Endothelial cell of umbilical vein (primary cell): Measurements from ENCODE around the gene MFAP2. TPM values are rescaled to one million over a fixed set of nuclear protein-coding genes. Genes with fewer than 3 reads are reported as not detected.
A peak's percentile ranks its signal among the peaks of the same experiment; 100 is the strongest.

Experiments used
- BruUV-seq: library from RNA; stranded (reverse); fragments of 400-500 nt; replicated peaks from 2 replicates; lab custom pipeline; 2021; lab: Mats Ljungman, UMichigan
- CTCF ChIA-PET: fragments of 300-600, 350-600 bp; sonication (Branson Sonifier 250); formaldehyde crosslinking; loops from one replicate; lab custom pipeline; 2021; ENCODE audit warnings: antibody characterized with exemption, inconsistent platforms; lab: Charles Lee
- POLR2A ChIA-PET: fragments of 300-600, 350-600 bp; sonication (Branson Sonifier 250); formaldehyde crosslinking; loops from one replicate; lab custom pipeline; 2021; ENCODE audit warnings: antibody characterized with exemption, inconsistent platforms; lab: Charles Lee
- DNase-seq: peaks from one replicate; pipeline ENCODE4 v3.0.0-alpha.2; 2011; ENCODE audit warnings: low read depth, low spot score
- FAIRE-seq: peaks from 2 replicates; lab custom pipeline; 2011; peaks lifted over from hg19 to GRCh38; lab: Jason Lieb, UNC
- H2AFZ ChIP-seq: 2 replicates; pipeline ENCODE4 v1.6.0; 2012; ENCODE audit warnings: low read depth, low read length, control low read depth, inconsistent platforms
- H3K27ac ChIP-seq: 2 replicates; pipeline ENCODE4 v1.5.1; 2011; ENCODE audit warnings: low read depth, mild to moderate bottlenecking, control low read depth, low read length, moderate library complexity; ENCODE audit not compliant: insufficient read depth
- H3K27me3 ChIP-seq, 2 experiments: 2 replicates each; pipeline versions ENCODE4 v1.6.0 to v1.6.1; 2011; ENCODE audit warnings: low read length in 2 of 2, mixed read lengths in 1 of 2; ENCODE audit not compliant: control insufficient read depth in 2 of 2, insufficient read depth in 2 of 2
- H3K36me3 ChIP-seq, 2 experiments: 2 replicates in 1 of 2; 3 replicates in 1 of 2; pipeline ENCODE4 v1.5.1; 2011; ENCODE audit warnings: low read length in 2 of 2, mild to moderate bottlenecking in 1 of 2, moderate library complexity in 1 of 2; ENCODE audit not compliant: control insufficient read depth in 2 of 2, insufficient read depth in 2 of 2; ENCODE audit errors: extremely low read depth in 1 of 2
- H3K4me1 ChIP-seq: 3 replicates; pipeline ENCODE4 v1.5.1; 2011; ENCODE audit warnings: mild to moderate bottlenecking, low read length; ENCODE audit not compliant: control insufficient read depth, insufficient read depth; ENCODE audit errors: extremely low read depth
- H3K4me2 ChIP-seq: 2 replicates; pipeline ENCODE4 v1.6.1; 2011; ENCODE audit warnings: low read length, control low read depth, mixed read lengths; ENCODE audit not compliant: insufficient read depth
- H3K4me3 ChIP-seq, 3 experiments: fragments of 200-600 bp in 1 of 3; sonication (generic), shearing (Covaris generic) in 1 of 3; replicated peaks in 1 of 3; 2 replicates each; pipeline ENCODE4 v1.5.1; 2011 to 2016; ENCODE audit warnings: control low read depth in 3 of 3, low read length in 3 of 3, mild to moderate bottlenecking in 2 of 3, inconsistent platforms in 1 of 3, low read depth in 1 of 3, moderate library complexity in 1 of 3; ENCODE audit not compliant: insufficient read depth in 1 of 3
- H3K79me2 ChIP-seq: 2 replicates; pipeline ENCODE4 v1.6.0; 2012; ENCODE audit warnings: low read length, inconsistent platforms; ENCODE audit not compliant: control insufficient read depth, insufficient read depth
- H3K9ac ChIP-seq: replicated peaks from 2 replicates; pipeline ENCODE3; 2011; ENCODE audit warnings: low read length, control low read depth; ENCODE audit not compliant: insufficient read depth; ENCODE audit errors: extremely low read depth
- H3K9me1 ChIP-seq: replicated peaks from 3 replicates; pipeline ENCODE4 v1.6.0; 2011; ENCODE audit warnings: mild to moderate bottlenecking, low read length; ENCODE audit not compliant: control insufficient read depth, insufficient read depth; ENCODE audit errors: extremely low read depth
- H3K9me3 ChIP-seq: replicated peaks from 2 replicates; pipeline ENCODE4 v1.5.1; 2012; ENCODE audit warnings: low read length, inconsistent platforms; ENCODE audit not compliant: control insufficient read depth, insufficient read depth
- H4K20me1 ChIP-seq: replicated peaks from 2 replicates; pipeline ENCODE3; 2011; ENCODE audit warnings: mild to moderate bottlenecking, low read length; ENCODE audit not compliant: control insufficient read depth, insufficient read depth; ENCODE audit errors: extremely low read depth
- CTCF ChIP-seq, 2 donors: IDR thresholded peaks; 1 replicate in 1 of 2; 2 replicates in 1 of 2; pipeline ENCODE4 v1.5.1; 2011; ENCODE audit warnings: low read length in 2 of 2, mild to moderate bottlenecking in 2 of 2, moderate library complexity in 2 of 2, control low read depth in 1 of 2, inconsistent platforms in 1 of 2, low read depth in 1 of 2; ENCODE audit not compliant: insufficient read depth in 1 of 2; ENCODE audit errors: extremely low read depth in 1 of 2
- EZH2 ChIP-seq: IDR thresholded peaks from 2 replicates; pipeline ENCODE4 v1.6.1; 2012; ENCODE audit warnings: borderline replicate concordance, low read depth, mild to moderate bottlenecking, moderate library complexity, low read length, inconsistent platforms; ENCODE audit not compliant: severe bottlenecking
- FOS ChIP-seq: IDR thresholded peaks from 2 replicates; pipeline ENCODE4 v1.6.1; 2011; ENCODE audit warnings: mild to moderate bottlenecking, low read length, moderate library complexity, borderline replicate concordance; ENCODE audit not compliant: insufficient read depth
- GATA2 ChIP-seq: IDR thresholded peaks from 2 replicates; pipeline ENCODE4 v1.7.0; 2011; ENCODE audit warnings: low read depth, mild to moderate bottlenecking, moderate library complexity, mixed read lengths, low read length; ENCODE audit not compliant: insufficient read length, insufficient read depth
- MAX ChIP-seq: IDR thresholded peaks from 2 replicates; pipeline ENCODE4 v1.6.1; 2011; ENCODE audit not compliant: insufficient read depth, insufficient read length
- POLR2AphosphoS5 ChIP-seq: IDR thresholded peaks from 2 replicates; pipeline ENCODE4 v1.6.1; 2012; ENCODE audit warnings: low read depth, mild to moderate bottlenecking, control low read depth, low read length, moderate library complexity; ENCODE audit not compliant: insufficient read depth
- dilution Hi-C: fragments of 300-500 bp; cut with MboI; formaldehyde crosslinking; loops from one replicate; pipeline ENCODE4 v1.15.0; 2019; ENCODE audit warnings: low sequenced_read_pairs; ENCODE audit not compliant: extremely low pct_ligation_motif_present
- intact Hi-C: fragments of 100-400 bp; cut with micrococcal nuclease; formaldehyde crosslinking; loops from one replicate; pipeline ENCODE4 v1.10.0; 2022
- polyA plus RNA-seq, 4 experiments: library from polyadenylated mRNA; depleted of rRNA in 3 of 4; stranded (reverse) in 3 of 4; unstranded in 1 of 4; fragments of >200 nt; gene quantifications; 2 replicates each; pipeline versions ENCODE4 v1.2.1 to v1.2.3, GENCODE V29; 2011 to 2012; ENCODE audit warnings: missing spikeins in 1 of 4
- total RNA-seq: library from RNA; stranded (reverse); gene quantifications from 2 replicates; pipeline ENCODE4 v1.2.3, GENCODE V29; 2021

MFAP2 gene
- total and polyA plus RNA-seq, 2 donors (not counting 3 experiments of a cell fraction or from before 2014, with no cell fraction given) = 37.9 to 138 TPM

- Histone ChIP-seq H3K9me3 (no peaks in the 10 kb centered on the region), H3K9ac (no peak overlapping the region), H3K27me3 (no peaks in the 10 kb centered on the region), H3K79me2 (no peaks in the 10 kb centered on the region), H3K4me1 (peaks cover 10% of the 10 kb centered on the region), H4K20me1 (no peaks in the 10 kb centered on the region), H3K4me3 (no peak overlapping the region), H3K27ac (no peak overlapping the region), H3K4me2 (no peak overlapping the region), H3K9me1 (no peaks in the 10 kb centered on the region), H3K36me3 (peaks cover 0 to 20% of the 10 kb centered on the region in 2 experiments), H2AFZ (no peak overlapping the region)
- CTCF ChIA-PET = interaction anchor here (0.9 to 4.0 kb wide), 6 partner anchors 9 to 673 kb away, joined by 3 to 20 read pairs (median 4); no protein-coding TSS in a partner anchor
- FAIRE-seq (no peak), DNase-seq (no peak)
- dilution Hi-C loops (no loop called here), intact Hi-C loops (no loop called here)
- no TSS peak for BruUV-seq
- TF ChIP-seq EZH2 = no peak
- no peak for TF ChIP-seq POLR2AphosphoS5
- TF ChIP-seq MAX = no peak
- TF ChIP-seq FOS = no peak
- TF ChIP-seq GATA2 = no peak
- POLR2A ChIA-PET = no interaction called here
Measured at GRCh38 chr1:16988210-16988609, 7.8 kb upstream of the MFAP2 start.

- Histone ChIP-seq H3K9me1 (no peaks in the 10 kb centered on the region), H3K27me3 (no peaks in the 10 kb centered on the region), H3K79me2 (no peaks in the 10 kb centered on the region), H3K4me1 (peaks cover 10% of the 10 kb centered on the region), H2AFZ (no peak overlapping the region), H3K4me3 (no peak overlapping the region), H4K20me1 (no peaks in the 10 kb centered on the region), H3K27ac (no peak overlapping the region), H3K9me3 (no peaks in the 10 kb centered on the region), H3K36me3 (peaks cover 0 to 20% of the 10 kb centered on the region in 2 experiments), H3K9ac (no peak overlapping the region), H3K4me2 (no peak overlapping the region)
- intact Hi-C loops = no loop called here
- dilution Hi-C loops = no loop called here
- no peak for TF ChIP-seq GATA2
- no peak for TF ChIP-seq POLR2AphosphoS5
- TF ChIP-seq CTCF (IDR thresholded peaks at IDR 0.05; ENCODE audit: extremely low read depth in 1 of 2, insufficient read depth in 1 of 2, low read depth in 1 of 2, low read length in 2 of 2) = peak; percentile 39 to 66
- CTCF ChIA-PET = interaction anchor here (1.0 to 4.0 kb wide), 4 partner anchors 14 to 36 kb away, joined by 3 to 20 read pairs (median 6); no protein-coding TSS in a partner anchor
- no peak for FAIRE-seq
- BruUV-seq = no TSS peak
- POLR2A ChIA-PET = no interaction called here
- DNase-seq = no peak
Measured at GRCh38 chr1:16986962-16987361, 6.5 kb upstream of the MFAP2 start.
